AG09319 (cell line): ENCODE data around the gene HPN.

ENCODE experiments used
- DNase-seq: peaks from one replicate; pipeline ENCODE4 v3.0.0-alpha.2; 2010; ENCODE audit warnings: low read depth; ENCODE audit errors: extremely low read depth
- TF ChIP-seq, protein P1 (sequence below): IDR thresholded peaks from 2 replicates; pipeline ENCODE4 v1.5.1; 2011; ENCODE audit warnings: low read depth, mild to moderate bottlenecking, inconsistent platforms, low read length, moderate library complexity

The HPN gene

DNA sequence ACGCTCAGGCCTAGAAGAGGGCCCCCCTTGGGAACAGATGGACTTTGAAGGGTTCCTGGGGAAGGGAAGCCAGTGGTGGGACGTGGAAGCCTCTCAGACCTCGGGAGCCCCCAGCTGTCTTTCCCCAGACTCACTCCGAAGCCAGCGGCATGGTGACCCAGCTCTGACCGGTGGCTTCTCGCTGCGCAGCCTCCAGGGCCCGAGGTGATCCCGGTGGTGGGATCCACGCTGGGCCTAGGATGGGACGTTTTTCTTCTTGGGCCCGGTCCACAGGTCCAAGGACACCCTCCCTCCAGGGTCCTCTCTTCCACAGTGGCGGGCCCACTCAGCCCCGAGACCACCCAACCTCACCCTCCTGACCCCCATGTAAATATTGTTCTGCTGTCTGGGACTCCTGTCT, 24.6 kb downstream of the HPN start:
- TF ChIP-seq, protein P1, sequence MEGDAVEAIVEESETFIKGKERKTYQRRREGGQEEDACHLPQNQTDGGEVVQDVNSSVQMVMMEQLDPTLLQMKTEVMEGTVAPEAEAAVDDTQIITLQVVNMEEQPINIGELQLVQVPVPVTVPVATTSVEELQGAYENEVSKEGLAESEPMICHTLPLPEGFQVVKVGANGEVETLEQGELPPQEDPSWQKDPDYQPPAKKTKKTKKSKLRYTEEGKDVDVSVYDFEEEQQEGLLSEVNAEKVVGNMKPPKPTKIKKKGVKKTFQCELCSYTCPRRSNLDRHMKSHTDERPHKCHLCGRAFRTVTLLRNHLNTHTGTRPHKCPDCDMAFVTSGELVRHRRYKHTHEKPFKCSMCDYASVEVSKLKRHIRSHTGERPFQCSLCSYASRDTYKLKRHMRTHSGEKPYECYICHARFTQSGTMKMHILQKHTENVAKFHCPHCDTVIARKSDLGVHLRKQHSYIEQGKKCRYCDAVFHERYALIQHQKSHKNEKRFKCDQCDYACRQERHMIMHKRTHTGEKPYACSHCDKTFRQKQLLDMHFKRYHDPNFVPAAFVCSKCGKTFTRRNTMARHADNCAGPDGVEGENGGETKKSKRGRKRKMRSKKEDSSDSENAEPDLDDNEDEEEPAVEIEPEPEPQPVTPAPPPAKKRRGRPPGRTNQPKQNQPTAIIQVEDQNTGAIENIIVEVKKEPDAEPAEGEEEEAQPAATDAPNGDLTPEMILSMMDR, result no peak

DNA sequence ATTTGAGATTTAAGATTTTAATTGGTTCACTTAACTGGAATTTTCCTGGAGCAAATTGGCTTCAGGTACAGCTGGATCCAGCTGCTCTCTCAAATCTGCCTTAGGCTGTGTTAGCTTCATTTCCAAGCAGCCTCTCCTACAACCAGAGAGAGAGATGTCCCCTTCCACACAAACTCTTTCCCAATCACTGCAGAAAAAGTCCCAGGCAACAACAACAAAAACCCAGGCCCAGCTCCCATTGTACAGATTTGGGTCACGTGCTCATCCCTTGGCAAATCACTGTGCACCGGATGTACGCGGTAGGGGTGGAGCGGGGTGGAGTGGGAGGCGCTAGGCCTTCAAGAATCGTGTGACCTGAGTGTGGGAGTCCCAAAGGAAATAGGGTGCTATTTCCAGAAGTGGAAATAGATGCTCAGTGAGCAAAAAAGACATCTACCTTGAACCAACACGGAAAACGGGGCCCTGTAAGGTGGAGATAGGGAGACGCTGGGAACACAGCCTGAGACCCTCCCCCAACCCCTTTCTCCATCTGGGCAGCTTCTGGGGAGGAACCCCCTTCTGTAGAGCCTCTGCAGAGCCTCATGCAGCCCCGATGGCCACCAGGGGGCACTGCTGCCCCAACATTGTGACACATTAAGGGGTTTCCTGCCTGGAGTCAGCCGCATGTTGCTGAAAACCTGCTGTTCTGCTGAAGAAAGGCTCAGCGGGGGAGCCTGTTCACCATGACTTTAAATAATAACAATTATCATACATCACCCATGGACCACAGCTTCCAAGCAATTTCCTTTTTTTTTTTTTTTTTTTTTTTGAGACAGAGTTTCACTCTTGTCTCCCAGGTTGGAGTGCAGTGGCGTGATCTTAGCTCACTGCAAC, 25.4 kb downstream of the HPN start:
- TF ChIP-seq, protein P1, result peak; percentile 95
- DNase-seq, result peak; percentile 56

More for the DNA sequence above, 24.6 kb downstream of the HPN start:
- no peak for DNase-seq

DNA sequence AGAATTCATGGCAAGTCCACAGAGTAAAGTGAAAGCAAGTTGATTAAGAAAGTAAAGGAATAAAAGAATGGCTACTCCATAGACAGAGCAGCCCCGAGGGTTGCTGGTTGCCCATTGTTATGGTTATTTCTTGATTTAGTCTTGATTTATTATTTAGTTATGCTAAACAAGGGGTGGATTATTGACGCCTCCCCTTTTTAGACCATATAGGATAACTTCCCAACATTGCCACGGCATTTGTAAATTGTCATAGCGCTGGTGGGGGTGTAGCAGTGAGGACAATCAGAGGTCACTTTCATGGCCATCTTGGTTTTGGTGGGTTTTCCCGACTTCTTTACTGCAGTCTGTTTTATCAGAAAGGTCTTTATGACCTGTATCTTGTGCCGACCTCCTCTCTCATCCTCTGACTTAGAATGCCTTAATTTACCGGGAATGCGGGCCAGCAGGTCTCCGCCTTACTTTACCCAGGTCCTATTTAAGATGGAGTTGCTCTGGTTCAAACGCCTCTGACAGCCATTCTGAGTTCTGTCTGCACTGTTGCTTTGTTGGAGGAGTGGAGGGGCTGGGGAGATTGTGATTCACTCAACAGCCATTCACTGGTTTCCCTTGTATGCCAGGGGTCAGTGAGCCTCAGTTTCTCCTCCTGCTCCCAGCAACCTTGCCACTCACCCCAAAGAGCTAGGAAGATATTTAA, 27.6 kb downstream of the HPN start:
- DNase-seq, result no peak
- TF ChIP-seq, protein P1, result no peak

DNA sequence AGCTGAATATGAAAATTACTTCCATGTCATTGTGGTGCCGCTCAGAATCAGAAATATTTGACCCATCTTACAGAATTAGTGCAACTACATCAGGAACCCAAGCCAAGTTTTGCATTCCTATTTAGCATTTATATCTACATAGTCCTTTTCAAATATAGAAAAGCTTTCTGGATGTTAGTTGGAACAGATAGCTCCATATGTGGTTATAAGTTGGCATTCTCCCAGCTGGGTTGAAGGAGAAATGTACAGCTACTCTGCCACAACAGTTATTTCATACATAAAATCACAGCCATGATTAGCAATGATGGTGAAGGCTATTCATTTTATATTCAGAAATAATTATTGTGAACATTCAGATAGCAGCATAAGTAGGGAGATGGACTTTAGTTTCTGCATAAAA, 28.2 kb downstream of the HPN start:
- DNase-seq, result no peak
- TF ChIP-seq, protein P1, result no peak

DNA sequence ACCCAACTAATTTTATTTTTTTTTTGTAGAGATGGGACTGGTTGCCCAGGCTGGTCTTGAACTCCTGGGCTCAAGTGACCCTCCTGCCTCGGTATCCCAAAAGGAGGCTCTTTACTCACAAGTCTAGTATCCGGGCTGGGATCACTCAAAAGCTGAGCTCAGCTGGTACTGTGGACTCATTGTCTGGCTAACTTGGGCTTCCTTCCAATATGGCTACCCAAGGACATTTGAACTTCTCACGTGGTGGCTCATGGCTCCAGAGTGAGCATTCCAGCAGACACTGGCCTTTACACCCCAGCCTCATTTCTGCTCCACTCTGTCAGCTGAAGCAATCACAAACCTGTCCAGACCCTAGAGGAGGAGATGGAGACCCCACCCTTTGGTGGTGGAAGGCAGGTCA, 28.9 kb downstream of the HPN start:
- TF ChIP-seq, protein P1, result no peak
- DNase-seq, result no peak

DNA sequence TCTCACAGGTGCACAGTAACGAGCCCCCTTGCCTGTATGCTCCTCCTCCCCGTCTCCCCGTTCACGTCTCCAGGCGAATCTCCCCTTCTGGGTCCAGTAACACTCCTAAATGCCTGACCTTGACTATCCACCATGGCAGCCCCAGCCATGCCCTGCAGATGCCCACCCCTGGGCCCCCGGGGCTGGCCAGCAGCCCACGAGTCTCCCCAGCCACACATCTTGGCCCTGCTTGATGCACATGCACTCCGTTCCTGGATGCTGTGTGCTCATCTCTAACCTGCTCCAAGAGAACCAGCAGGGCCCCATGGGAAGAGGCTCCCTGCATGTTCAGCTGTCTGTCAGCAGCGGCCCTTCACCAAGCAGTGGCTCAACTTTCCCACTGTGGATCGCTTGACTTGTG, 32.0 kb downstream of the HPN start:
- DNase-seq, result no peak
- TF ChIP-seq, protein P1, result no peak

DNA sequence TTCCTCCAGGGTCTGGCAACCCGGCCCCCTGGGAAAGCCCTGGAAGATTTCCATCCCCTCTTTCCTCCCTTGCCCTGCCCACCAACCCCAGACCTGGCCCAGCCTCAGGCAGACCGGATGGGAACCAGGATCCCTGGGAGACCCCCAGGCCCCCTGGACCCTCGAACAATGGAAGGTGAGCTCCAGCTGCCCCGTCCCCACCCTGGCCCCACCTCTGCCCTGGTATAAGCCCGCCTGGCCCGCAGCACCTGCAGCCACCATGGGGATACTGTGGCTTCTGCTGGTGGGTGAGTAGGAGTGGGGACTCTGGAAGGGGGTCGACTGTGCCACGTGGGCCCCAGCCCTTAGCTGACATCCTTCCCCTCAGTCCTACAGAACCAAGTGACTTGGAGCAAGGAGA, 32.4 kb downstream of the HPN start:
- TF ChIP-seq, protein P1, result no peak
- DNase-seq, result no peak
